ENCODE measurements around the gene MYOM1.

Gene MYOM1

DNA sequence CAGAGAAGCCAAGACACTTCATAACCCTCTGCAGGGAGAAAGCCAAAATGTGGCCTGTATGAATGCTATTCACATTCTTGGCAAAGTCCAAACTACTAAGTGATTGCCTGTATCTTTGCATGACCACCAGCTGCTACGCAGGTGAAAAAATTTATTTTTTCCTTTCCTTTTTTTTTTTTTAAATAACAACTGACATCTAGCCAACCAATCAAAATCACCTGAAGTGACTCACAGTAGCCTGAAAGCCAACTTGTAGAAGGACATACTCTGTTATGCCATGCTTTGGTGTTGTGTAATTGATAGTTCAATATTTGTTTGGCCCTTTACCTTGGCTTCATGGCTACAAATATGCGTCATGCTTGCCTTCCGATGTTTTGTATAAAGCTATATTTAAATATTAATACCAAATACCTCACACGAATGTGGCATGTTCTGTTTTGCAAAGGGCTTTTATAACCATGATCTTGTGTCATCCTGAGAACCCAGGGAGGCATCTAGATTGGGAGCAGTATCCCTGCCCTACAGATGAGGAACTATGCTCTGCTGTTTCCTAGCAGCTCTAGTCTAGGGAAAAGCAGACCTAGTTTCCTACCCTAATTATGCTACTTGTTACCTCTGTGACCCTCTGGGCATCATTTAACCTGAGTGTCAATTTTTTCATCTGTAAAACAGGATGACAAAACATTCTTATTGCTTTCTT, 102.1 kb downstream of the MYOM1 start:
- Histone ChIP-seq H3K4me2 (ENCODE audit: low read length) (no peak overlapping the region), H3K27me3 (ENCODE audit: control insufficient read depth, insufficient read depth, low read length) (no peaks in the 10 kb centered on the region), H2AFZ (no peak overlapping the region), H3K9ac (no peak overlapping the region), H3K4me3 (ENCODE audit: low read depth, low read length) (no peak overlapping the region), H3K4me1 (no peaks in the 10 kb centered on the region), H3K79me2 (no peaks in the 10 kb centered on the region), H3K9me3 (ENCODE audit: control insufficient read depth, low read length) (no peaks in the 10 kb centered on the region), H3K27ac (no peak overlapping the region), H3K36me3 (ENCODE audit: control insufficient read depth, insufficient read depth, low read length) (no peaks in the 10 kb centered on the region)
- TF ChIP-seq, protein P1, sequence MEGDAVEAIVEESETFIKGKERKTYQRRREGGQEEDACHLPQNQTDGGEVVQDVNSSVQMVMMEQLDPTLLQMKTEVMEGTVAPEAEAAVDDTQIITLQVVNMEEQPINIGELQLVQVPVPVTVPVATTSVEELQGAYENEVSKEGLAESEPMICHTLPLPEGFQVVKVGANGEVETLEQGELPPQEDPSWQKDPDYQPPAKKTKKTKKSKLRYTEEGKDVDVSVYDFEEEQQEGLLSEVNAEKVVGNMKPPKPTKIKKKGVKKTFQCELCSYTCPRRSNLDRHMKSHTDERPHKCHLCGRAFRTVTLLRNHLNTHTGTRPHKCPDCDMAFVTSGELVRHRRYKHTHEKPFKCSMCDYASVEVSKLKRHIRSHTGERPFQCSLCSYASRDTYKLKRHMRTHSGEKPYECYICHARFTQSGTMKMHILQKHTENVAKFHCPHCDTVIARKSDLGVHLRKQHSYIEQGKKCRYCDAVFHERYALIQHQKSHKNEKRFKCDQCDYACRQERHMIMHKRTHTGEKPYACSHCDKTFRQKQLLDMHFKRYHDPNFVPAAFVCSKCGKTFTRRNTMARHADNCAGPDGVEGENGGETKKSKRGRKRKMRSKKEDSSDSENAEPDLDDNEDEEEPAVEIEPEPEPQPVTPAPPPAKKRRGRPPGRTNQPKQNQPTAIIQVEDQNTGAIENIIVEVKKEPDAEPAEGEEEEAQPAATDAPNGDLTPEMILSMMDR (IDR thresholded peaks at IDR 0.05) = no peak

DNA sequence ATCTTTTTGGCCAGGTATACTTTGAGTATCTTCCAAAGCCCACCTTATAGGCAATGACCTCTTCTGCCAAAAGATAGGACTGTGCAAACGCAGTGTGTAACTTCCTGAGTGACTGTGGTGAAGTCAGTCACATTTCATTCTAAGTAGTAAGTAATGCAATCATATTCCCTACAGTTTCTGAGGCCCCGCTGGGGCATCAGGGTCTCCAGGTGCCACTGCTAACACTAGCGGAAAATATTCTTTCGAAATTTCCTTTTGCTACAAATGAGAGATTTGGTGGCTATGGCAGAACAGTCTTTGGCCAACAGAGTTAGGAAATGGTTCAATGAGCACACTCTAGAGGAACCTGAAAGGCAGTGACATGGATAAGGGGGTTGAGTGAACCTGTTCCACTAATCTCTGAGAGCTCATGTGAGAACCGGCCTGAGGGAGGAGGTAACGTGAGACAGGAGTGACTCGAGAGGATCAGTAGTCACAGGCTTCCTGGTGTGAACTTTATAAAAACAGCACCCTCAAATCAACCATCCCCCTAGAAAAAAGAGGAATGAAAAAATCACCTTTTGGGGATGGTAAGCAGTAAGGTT, 104.2 kb downstream of the MYOM1 start:
- Histone ChIP-seq H3K27me3 (ENCODE audit: control insufficient read depth, insufficient read depth, low read length) (no peaks in the 10 kb centered on the region), H3K79me2 (no peaks in the 10 kb centered on the region), H3K27ac (no peak overlapping the region), H3K36me3 (ENCODE audit: control insufficient read depth, insufficient read depth, low read length) (no peaks in the 10 kb centered on the region), H3K4me3 (ENCODE audit: low read depth, low read length) (no peak overlapping the region), H3K9me3 (ENCODE audit: control insufficient read depth, low read length) (no peaks in the 10 kb centered on the region), H2AFZ (no peak overlapping the region), H3K9ac (no peak overlapping the region), H3K4me1 (no peaks in the 10 kb centered on the region), H3K4me2 (ENCODE audit: low read length) (no peak overlapping the region)
- TF ChIP-seq, protein P1 (IDR thresholded peaks at IDR 0.05) = no peak

DNA sequence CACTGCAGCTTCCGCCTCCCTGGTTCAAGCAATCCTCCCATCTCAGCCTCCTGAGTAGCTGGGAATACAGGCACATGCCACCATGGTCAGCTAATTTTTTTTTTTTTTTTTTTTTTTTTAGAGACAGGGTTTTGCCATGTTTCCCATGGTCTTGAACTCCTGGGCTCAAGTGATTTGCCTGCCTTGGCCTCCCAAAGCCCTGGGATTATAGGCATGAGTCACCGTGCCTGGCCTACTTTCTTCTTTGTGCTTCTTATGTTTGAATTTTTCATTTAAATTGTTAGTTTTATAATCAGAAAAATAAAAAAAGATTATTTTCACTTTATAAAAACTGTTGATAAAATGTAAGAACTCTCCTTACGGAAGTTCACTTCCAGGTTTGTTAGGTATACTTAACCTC, 105.3 kb downstream of the MYOM1 start:
- H3K4me3 ChIP-seq (ENCODE audit: low read depth, low read length) = no peak overlapping the region
- no peak overlapping the region for H2AFZ ChIP-seq
- H3K27me3 ChIP-seq (ENCODE audit: control insufficient read depth, insufficient read depth, low read length) = no peaks in the 10 kb centered on the region
- no peaks in the 10 kb centered on the region for H3K9me3 ChIP-seq (ENCODE audit: control insufficient read depth, low read length)
- TF ChIP-seq, protein P1 (IDR thresholded peaks at IDR 0.05) = no peak
- H3K4me2 ChIP-seq (ENCODE audit: low read length) = no peak overlapping the region
- no peaks in the 10 kb centered on the region for H3K79me2 ChIP-seq
- no peak overlapping the region for H3K27ac ChIP-seq
- no peaks in the 10 kb centered on the region for H3K4me1 ChIP-seq
- H3K36me3 ChIP-seq (ENCODE audit: control insufficient read depth, insufficient read depth, low read length) = no peaks in the 10 kb centered on the region
- H3K9ac ChIP-seq = no peak overlapping the region

DNA sequence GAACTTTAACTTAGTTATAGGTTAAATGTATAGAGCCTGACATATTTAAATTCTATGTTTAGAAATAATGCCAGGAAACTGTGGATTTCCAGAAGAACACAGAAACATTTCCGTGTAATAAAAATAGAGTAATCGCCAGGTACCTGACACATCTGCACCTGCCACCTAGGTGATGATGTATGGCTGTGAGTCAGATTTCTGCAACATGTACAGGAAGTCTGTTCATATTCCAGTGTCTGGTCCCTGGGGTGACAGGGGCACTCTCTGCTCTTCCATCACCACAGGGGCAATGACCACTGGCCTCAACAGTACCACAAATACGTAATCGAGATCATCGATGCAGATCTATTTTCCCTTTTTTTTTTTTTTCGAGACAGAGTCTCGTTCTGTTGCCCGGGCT, 105.7 kb downstream of the MYOM1 start:
- Histone ChIP-seq H2AFZ (no peak overlapping the region), H3K79me2 (no peaks in the 10 kb centered on the region), H3K9me3 (ENCODE audit: control insufficient read depth, low read length) (no peaks in the 10 kb centered on the region), H3K4me1 (no peaks in the 10 kb centered on the region), H3K9ac (no peak overlapping the region), H3K4me3 (ENCODE audit: low read depth, low read length) (no peak overlapping the region), H3K4me2 (ENCODE audit: low read length) (no peak overlapping the region), H3K27me3 (ENCODE audit: control insufficient read depth, insufficient read depth, low read length) (no peaks in the 10 kb centered on the region), H3K36me3 (ENCODE audit: control insufficient read depth, insufficient read depth, low read length) (no peaks in the 10 kb centered on the region), H3K27ac (no peak overlapping the region)
- TF ChIP-seq, protein P1 (IDR thresholded peaks at IDR 0.05) = no peak

Data from parathyroid adenoma (tissue), 2 donors.